Stomach (tissue), 4 donors: ENCODE data around the gene CCND1.

Experiments
- POLR2A ChIP-seq, 4 donors: fragments of 450-650 bp; IDR thresholded peaks; one replicate each; pipeline ENCODE4 v1.6.1; 2016; ENCODE audit warnings: antibody characterized with exemption in 4 of 4, control low read depth in 2 of 4, mild to moderate bottlenecking in 1 of 4, moderate library complexity in 1 of 4
- POLR2AphosphoS5 ChIP-seq, 3 donors: sonication (generic); formaldehyde crosslinking; IDR thresholded peaks; one replicate each; pipeline ENCODE4 v1.6.1; 2016; ENCODE audit warnings: antibody characterized with exemption in 3 of 3
- TF ChIP-seq, protein P1 (sequence below), 7 experiments: fragments of 450-650 bp in 4 of 7; fragments of 200-600 bp in 3 of 7; sonication (generic) in 3 of 7; IDR thresholded peaks; one replicate each; pipeline ENCODE4 v1.5.1; 2016 to 2019; ENCODE audit warnings: antibody characterized with exemption in 7 of 7, control low read depth in 2 of 7, mild to moderate bottlenecking in 1 of 7

DNA sequence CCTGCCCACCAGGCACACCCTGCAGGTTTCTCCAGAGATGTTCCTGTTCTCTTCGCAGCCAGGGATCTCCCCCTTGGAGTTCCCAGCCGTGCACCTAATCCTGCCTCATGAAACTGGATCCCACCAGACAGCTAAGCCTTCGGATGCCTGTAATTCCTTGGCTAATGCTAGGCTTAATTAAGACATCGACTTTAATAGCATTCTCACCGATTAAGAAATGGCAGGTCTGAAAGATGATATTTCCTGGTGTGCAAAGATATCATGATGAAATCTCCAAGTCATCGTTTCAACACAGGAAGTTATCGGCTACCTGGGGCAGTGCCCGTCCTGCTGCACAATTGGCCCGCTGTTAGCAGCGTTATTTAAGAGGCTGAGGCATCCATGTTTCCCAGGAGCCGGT lies 41.5 kb upstream of the CCND1 start:
- TF ChIP-seq, protein P1, sequence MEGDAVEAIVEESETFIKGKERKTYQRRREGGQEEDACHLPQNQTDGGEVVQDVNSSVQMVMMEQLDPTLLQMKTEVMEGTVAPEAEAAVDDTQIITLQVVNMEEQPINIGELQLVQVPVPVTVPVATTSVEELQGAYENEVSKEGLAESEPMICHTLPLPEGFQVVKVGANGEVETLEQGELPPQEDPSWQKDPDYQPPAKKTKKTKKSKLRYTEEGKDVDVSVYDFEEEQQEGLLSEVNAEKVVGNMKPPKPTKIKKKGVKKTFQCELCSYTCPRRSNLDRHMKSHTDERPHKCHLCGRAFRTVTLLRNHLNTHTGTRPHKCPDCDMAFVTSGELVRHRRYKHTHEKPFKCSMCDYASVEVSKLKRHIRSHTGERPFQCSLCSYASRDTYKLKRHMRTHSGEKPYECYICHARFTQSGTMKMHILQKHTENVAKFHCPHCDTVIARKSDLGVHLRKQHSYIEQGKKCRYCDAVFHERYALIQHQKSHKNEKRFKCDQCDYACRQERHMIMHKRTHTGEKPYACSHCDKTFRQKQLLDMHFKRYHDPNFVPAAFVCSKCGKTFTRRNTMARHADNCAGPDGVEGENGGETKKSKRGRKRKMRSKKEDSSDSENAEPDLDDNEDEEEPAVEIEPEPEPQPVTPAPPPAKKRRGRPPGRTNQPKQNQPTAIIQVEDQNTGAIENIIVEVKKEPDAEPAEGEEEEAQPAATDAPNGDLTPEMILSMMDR (IDR thresholded peaks at IDR 0.05): no peak
- TF ChIP-seq POLR2AphosphoS5 (IDR thresholded peaks at IDR 0.05) (no peak), POLR2A (IDR thresholded peaks at IDR 0.05) (no peak)
